NT2/D1 (cell line): ENCODE measurements around the gene GNAQ.

Experiments
- DNase-seq: peaks from one replicate; pipeline ENCODE4 v3.0.0-alpha.2; 2011; ENCODE audit warnings: low read depth, low spot score
- H3K27me3 ChIP-seq: 2 replicates; pipeline ENCODE4 v1.6.0; 2011; ENCODE audit warnings: mild to moderate bottlenecking; ENCODE audit not compliant: insufficient read length, insufficient read depth
- H3K36me3 ChIP-seq: 2 replicates; pipeline ENCODE4 v1.6.1; 2011; ENCODE audit warnings: mild to moderate bottlenecking, low read length, mixed read lengths; ENCODE audit not compliant: insufficient read depth, insufficient read length
- H3K4me1 ChIP-seq: 2 replicates; pipeline ENCODE4 v1.5.1; 2011; ENCODE audit not compliant: insufficient read depth, insufficient read length
- H3K4me3 ChIP-seq: 2 replicates; pipeline ENCODE4 v1.5.1; 2011; ENCODE audit warnings: low read depth; ENCODE audit not compliant: insufficient read length
- H3K9ac ChIP-seq: 2 replicates; pipeline ENCODE4 v1.6.0; 2011; ENCODE audit warnings: low read depth; ENCODE audit not compliant: insufficient read length
- H3K9me3 ChIP-seq: 2 replicates; pipeline ENCODE4 v1.5.1; 2011; ENCODE audit warnings: mild to moderate bottlenecking, low read length; ENCODE audit not compliant: insufficient read depth
- SUZ12 ChIP-seq: IDR thresholded peaks from 2 replicates; pipeline ENCODE4 v1.6.1; 2011; ENCODE audit not compliant: insufficient read length, insufficient read depth; ENCODE audit errors: extremely low read depth
- YY1 ChIP-seq: IDR thresholded peaks from 2 replicates; pipeline ENCODE4 v1.6.1; 2011; ENCODE audit not compliant: insufficient read length, insufficient read depth
- ZNF274 ChIP-seq: IDR thresholded peaks from 2 replicates; pipeline ENCODE4 v1.6.1; 2011; ENCODE audit warnings: mild to moderate bottlenecking, low read depth, low read length

GNAQ gene

GRCh38 chr9:78023003-78023741 lies 8.4 kb downstream of the GNAQ start:
- Histone ChIP-seq H3K4me1 (peaks cover 4% of the 10 kb centered on the region), H3K27me3 (no peaks in the 10 kb centered on the region), H3K9ac (no peak overlapping the region), H3K9me3 (no peaks in the 10 kb centered on the region), H3K36me3 (peaks cover 9% of the 10 kb centered on the region), H3K4me3 (no peak overlapping the region)
- TF ChIP-seq SUZ12: no peak
- no peak for TF ChIP-seq ZNF274
- no peak for TF ChIP-seq YY1
- no peak for DNase-seq

- Histone ChIP-seq H3K9me3 (no peaks in the 10 kb centered on the region), H3K27me3 (no peaks in the 10 kb centered on the region), H3K4me1 (peaks cover 4% of the 10 kb centered on the region), H3K9ac (no peak overlapping the region), H3K4me3 (no peak overlapping the region), H3K36me3 (peaks cover 9% of the 10 kb centered on the region)
- DNase-seq: no peak
- no peak for TF ChIP-seq ZNF274
- no peak for TF ChIP-seq SUZ12
- TF ChIP-seq YY1: no peak
Observed at GRCh38 chr9:78021697-78022096, 9.9 kb downstream of the GNAQ start.

- H3K4me3 ChIP-seq: no peak overlapping the region
- DNase-seq: no peak
- peaks cover 11% of the 10 kb centered on the region for H3K36me3 ChIP-seq
- no peak for TF ChIP-seq YY1
- no peak for TF ChIP-seq ZNF274
- no peak for TF ChIP-seq SUZ12
- no peak overlapping the region for H3K9ac ChIP-seq
- no peaks in the 10 kb centered on the region for H3K27me3 ChIP-seq
- H3K4me1 ChIP-seq: peaks cover 4% of the 10 kb centered on the region
- no peaks in the 10 kb centered on the region for H3K9me3 ChIP-seq
Observed at GRCh38 chr9:78017190-78017693, 14.4 kb downstream of the GNAQ start.

- Histone ChIP-seq H3K9ac (no peak overlapping the region), H3K4me3 (no peak overlapping the region), H3K9me3 (no peaks in the 10 kb centered on the region), H3K4me1 (no peaks in the 10 kb centered on the region), H3K36me3 (peaks cover 5% of the 10 kb centered on the region), H3K27me3 (no peaks in the 10 kb centered on the region)
- no peak for TF ChIP-seq YY1
- TF ChIP-seq SUZ12: no peak
- TF ChIP-seq ZNF274: no peak
- DNase-seq: no peak
Observed at GRCh38 chr9:78015241-78015640, 16.4 kb downstream of the GNAQ start.

- Histone ChIP-seq H3K4me3 (no peak overlapping the region), H3K4me1 (no peaks in the 10 kb centered on the region), H3K9ac (no peak overlapping the region), H3K36me3 (peaks cover 4% of the 10 kb centered on the region), H3K27me3 (no peaks in the 10 kb centered on the region), H3K9me3 (no peaks in the 10 kb centered on the region)
- no peak for DNase-seq
- no peak for TF ChIP-seq ZNF274
- no peak for TF ChIP-seq YY1
- TF ChIP-seq SUZ12: no peak
Observed at GRCh38 chr9:78014776-78015175, 16.8 kb downstream of the GNAQ start.

- peaks cover 4% of the 10 kb centered on the region for H3K36me3 ChIP-seq
- H3K4me3 ChIP-seq: no peak overlapping the region
- H3K9ac ChIP-seq: no peak overlapping the region
- H3K9me3 ChIP-seq: no peaks in the 10 kb centered on the region
- no peaks in the 10 kb centered on the region for H3K4me1 ChIP-seq
- no peak for DNase-seq
- H3K27me3 ChIP-seq: no peaks in the 10 kb centered on the region
- TF ChIP-seq ZNF274 (no peak), SUZ12 (no peak), YY1 (no peak)
Observed at GRCh38 chr9:78013934-78014333, 17.7 kb downstream of the GNAQ start.

- Histone ChIP-seq H3K36me3 (peaks cover 4% of the 10 kb centered on the region), H3K4me3 (no peak overlapping the region), H3K9ac (no peak overlapping the region), H3K27me3 (no peaks in the 10 kb centered on the region), H3K9me3 (no peaks in the 10 kb centered on the region), H3K4me1 (no peaks in the 10 kb centered on the region)
- TF ChIP-seq SUZ12: no peak
- no peak for TF ChIP-seq YY1
- TF ChIP-seq ZNF274: no peak
- DNase-seq: no peak
Observed at GRCh38 chr9:78011049-78011448, 20.6 kb downstream of the GNAQ start.
